Embryonic facial prominence (tissue), 1 donor: ENCODE data around the gene HOXC12.

ENCODE experiments used
- DNase-seq: peaks from one replicate; pipeline ENCODE4 v3.0.0-alpha.2; 2016; ENCODE audit errors: extremely low spot score

The HOXC12 gene

GRCh38 chr12:53956251-53956887 lies 1.7 kb downstream of the HOXC12 start:
- DNase-seq = no peak

GRCh38 chr12:53956914-53957536 lies 2.3 kb downstream of the HOXC12 start:
- no peak for DNase-seq

GRCh38 chr12:53958128-53958527 lies 3.4 kb downstream of the HOXC12 start:
- no peak for DNase-seq

GRCh38 chr12:53959314-53959713 lies 4.6 kb downstream of the HOXC12 start:
- DNase-seq = no peak

GRCh38 chr12:53960187-53961024 lies 5.7 kb downstream of the HOXC12 start:
- no peak for DNase-seq

GRCh38 chr12:53961025-53961761 lies 6.5 kb downstream of the HOXC12 start:
- no peak for DNase-seq

- no peak for DNase-seq
These were observed 8.3 kb downstream of the HOXC12 start for GRCh38 chr12:53963005-53963404.

- no peak for DNase-seq
These were observed 9.0 kb downstream of the HOXC12 start for GRCh38 chr12:53963434-53964314.

GRCh38 chr12:53964315-53964713 lies 9.6 kb downstream of the HOXC12 start:
- DNase-seq = no peak

- no peak for DNase-seq
These were observed 10.8 kb downstream of the HOXC12 start for GRCh38 chr12:53965281-53966084.

GRCh38 chr12:53966085-53966384 lies 11.3 kb downstream of the HOXC12 start:
- no peak for DNase-seq

GRCh38 chr12:53966385-53967133 lies 11.9 kb downstream of the HOXC12 start:
- no peak for DNase-seq

- DNase-seq = no peak
These were observed 12.8 kb downstream of the HOXC12 start for GRCh38 chr12:53967421-53967925.

- no peak for DNase-seq
These were observed 13.8 kb downstream of the HOXC12 start for GRCh38 chr12:53968214-53969127.

GRCh38 chr12:53969588-53970259 lies 15.0 kb downstream of the HOXC12 start:
- DNase-seq = no peak

- DNase-seq = no peak
These were observed 15.7 kb downstream of the HOXC12 start for GRCh38 chr12:53970451-53970850.

GRCh38 chr12:53971129-53971528 lies 16.4 kb downstream of the HOXC12 start:
- no peak for DNase-seq

- no peak for DNase-seq
These were observed 17.0 kb downstream of the HOXC12 start for GRCh38 chr12:53971686-53972085.
